Measurements from ENCODE around the gene PPARD. TPM values are rescaled to one million over a fixed set of nuclear protein-coding genes. Genes with fewer than 3 reads are reported as not detected.

PPARD gene
- total RNA-seq, 1 donor, result 1.3 TPM

- no peak for DNase-seq (ENCODE audit: low read depth in 2 of 3, low spot score in 2 of 3)
These were observed 59.9 kb downstream of the PPARD start for GRCh38 chr6:35402136-35402855.

- no peak for DNase-seq (ENCODE audit: low read depth in 2 of 3, low spot score in 2 of 3)
These were observed 60.5 kb downstream of the PPARD start for GRCh38 chr6:35402856-35403191.

GRCh38 chr6:35403544-35404442 lies 61.4 kb downstream of the PPARD start:
- DNase-seq (ENCODE audit: low read depth in 2 of 3, low spot score in 2 of 3), result no peak

- DNase-seq (ENCODE audit: low read depth in 2 of 3, low spot score in 2 of 3), result no peak
These were observed 64.5 kb downstream of the PPARD start for GRCh38 chr6:35406711-35407485.

- no peak for DNase-seq (ENCODE audit: low read depth in 2 of 3, low spot score in 2 of 3)
These were observed 66.9 kb downstream of the PPARD start for GRCh38 chr6:35409245-35409644.

GRCh38 chr6:35410131-35410530 lies 67.8 kb downstream of the PPARD start:
- no peak for DNase-seq (ENCODE audit: low read depth in 2 of 3, low spot score in 2 of 3)

GRCh38 chr6:35411066-35411465 lies 68.7 kb downstream of the PPARD start:
- DNase-seq (ENCODE audit: low read depth in 2 of 3, low spot score in 2 of 3), result peak in 2 of 3 donors; percentile 15 to 46

- no peak for DNase-seq (ENCODE audit: low read depth in 2 of 3, low spot score in 2 of 3)
These were observed 69.7 kb downstream of the PPARD start for GRCh38 chr6:35412102-35412501.

GRCh38 chr6:35413911-35414310 lies 71.6 kb downstream of the PPARD start:
- no peak for DNase-seq (ENCODE audit: low read depth in 2 of 3, low spot score in 2 of 3)

GRCh38 chr6:35415065-35415891 lies 72.9 kb downstream of the PPARD start:
- DNase-seq (ENCODE audit: low read depth in 2 of 3, low spot score in 2 of 3), result peak in 2 of 3 donors; percentile 17 to 26

- peak in 2 of 3 donors; percentile 29 to 62 for DNase-seq (ENCODE audit: low read depth in 2 of 3, low spot score in 2 of 3)
These were observed 75.8 kb downstream of the PPARD start for GRCh38 chr6:35417979-35418661.

- peak in 2 of 3 donors; percentile 23 to 52 for DNase-seq (ENCODE audit: low read depth in 2 of 3, low spot score in 2 of 3)
These were observed 77.1 kb downstream of the PPARD start for GRCh38 chr6:35419417-35419816.

- no peak for DNase-seq (ENCODE audit: low read depth in 2 of 3, low spot score in 2 of 3)
These were observed 77.6 kb downstream of the PPARD start for GRCh38 chr6:35419961-35420360.

- no peak for DNase-seq (ENCODE audit: low read depth in 2 of 3, low spot score in 2 of 3)
These were observed 82.9 kb downstream of the PPARD start for GRCh38 chr6:35425284-35425683.

- DNase-seq (ENCODE audit: low read depth in 2 of 3, low spot score in 2 of 3), result no peak
These were observed 83.7 kb downstream of the PPARD start for GRCh38 chr6:35426074-35426473.

GRCh38 chr6:35427435-35427834 lies 85.1 kb downstream of the PPARD start:
- no peak for DNase-seq (ENCODE audit: low read depth in 2 of 3, low spot score in 2 of 3)

- DNase-seq (ENCODE audit: low read depth in 2 of 3, low spot score in 2 of 3), result no peak
These were observed 85.5 kb downstream of the PPARD start for GRCh38 chr6:35427851-35428321.

GRCh38 chr6:35428421-35429149 lies 86.2 kb downstream of the PPARD start:
- no peak for DNase-seq (ENCODE audit: low read depth in 2 of 3, low spot score in 2 of 3)

- no peak for DNase-seq (ENCODE audit: low read depth in 2 of 3, low spot score in 2 of 3)
These were observed 87.1 kb downstream of the PPARD start for GRCh38 chr6:35429463-35429862.

Measured in hematopoietic multipotent progenitor cell (in vitro differentiated cells).